Mononuclear cell (primary cell): ENCODE measurements around the gene TEX14. TPM values are rescaled to one million over a fixed set of nuclear protein-coding genes. Genes with fewer than 3 reads are reported as not detected.

Experiments used
- H3K27me3 ChIP-seq: 2 replicates; pipeline ENCODE4 v1.6.0; 2011; ENCODE audit warnings: low read length, control low read depth; ENCODE audit not compliant: insufficient read depth
- H3K4me1 ChIP-seq: 2 replicates; pipeline ENCODE4 v1.5.1; 2011; ENCODE audit warnings: mild to moderate bottlenecking, low read length, control low read depth; ENCODE audit not compliant: insufficient read depth
- H3K4me3 ChIP-seq: 2 replicates; pipeline ENCODE4 v1.5.1; 2011; ENCODE audit warnings: mild to moderate bottlenecking, low read length, moderate library complexity
- H3K9me3 ChIP-seq: 2 replicates; pipeline ENCODE4 v1.5.1; 2011; ENCODE audit warnings: low read depth, mild to moderate bottlenecking, control low read depth, low read length
- total RNA-seq: library from RNA; depleted of rRNA; stranded (reverse); fragments of >200 nt; gene quantifications from one replicate; pipeline ENCODE4 v1.2.3, GENCODE V29; 2012

The TEX14 gene, protein sequence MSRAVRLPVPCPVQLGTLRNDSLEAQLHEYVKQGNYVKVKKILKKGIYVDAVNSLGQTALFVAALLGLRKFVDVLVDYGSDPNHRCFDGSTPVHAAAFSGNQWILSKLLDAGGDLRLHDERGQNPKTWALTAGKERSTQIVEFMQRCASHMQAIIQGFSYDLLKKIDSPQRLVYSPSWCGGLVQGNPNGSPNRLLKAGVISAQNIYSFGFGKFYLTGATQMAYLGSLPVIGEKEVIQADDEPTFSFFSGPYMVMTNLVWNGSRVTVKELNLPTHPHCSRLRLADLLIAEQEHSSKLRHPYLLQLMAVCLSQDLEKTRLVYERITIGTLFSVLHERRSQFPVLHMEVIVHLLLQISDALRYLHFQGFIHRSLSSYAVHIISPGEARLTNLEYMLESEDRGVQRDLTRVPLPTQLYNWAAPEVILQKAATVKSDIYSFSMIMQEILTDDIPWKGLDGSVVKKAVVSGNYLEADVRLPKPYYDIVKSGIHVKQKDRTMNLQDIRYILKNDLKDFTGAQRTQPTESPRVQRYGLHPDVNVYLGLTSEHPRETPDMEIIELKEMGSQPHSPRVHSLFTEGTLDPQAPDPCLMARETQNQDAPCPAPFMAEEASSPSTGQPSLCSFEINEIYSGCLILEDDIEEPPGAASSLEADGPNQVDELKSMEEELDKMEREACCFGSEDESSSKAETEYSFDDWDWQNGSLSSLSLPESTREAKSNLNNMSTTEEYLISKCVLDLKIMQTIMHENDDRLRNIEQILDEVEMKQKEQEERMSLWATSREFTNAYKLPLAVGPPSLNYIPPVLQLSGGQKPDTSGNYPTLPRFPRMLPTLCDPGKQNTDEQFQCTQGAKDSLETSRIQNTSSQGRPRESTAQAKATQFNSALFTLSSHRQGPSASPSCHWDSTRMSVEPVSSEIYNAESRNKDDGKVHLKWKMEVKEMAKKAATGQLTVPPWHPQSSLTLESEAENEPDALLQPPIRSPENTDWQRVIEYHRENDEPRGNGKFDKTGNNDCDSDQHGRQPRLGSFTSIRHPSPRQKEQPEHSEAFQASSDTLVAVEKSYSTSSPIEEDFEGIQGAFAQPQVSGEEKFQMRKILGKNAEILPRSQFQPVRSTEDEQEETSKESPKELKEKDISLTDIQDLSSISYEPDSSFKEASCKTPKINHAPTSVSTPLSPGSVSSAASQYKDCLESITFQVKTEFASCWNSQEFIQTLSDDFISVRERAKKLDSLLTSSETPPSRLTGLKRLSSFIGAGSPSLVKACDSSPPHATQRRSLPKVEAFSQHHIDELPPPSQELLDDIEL (N-terminal part only)
- 0.31 TPM for total RNA-seq

DNA sequence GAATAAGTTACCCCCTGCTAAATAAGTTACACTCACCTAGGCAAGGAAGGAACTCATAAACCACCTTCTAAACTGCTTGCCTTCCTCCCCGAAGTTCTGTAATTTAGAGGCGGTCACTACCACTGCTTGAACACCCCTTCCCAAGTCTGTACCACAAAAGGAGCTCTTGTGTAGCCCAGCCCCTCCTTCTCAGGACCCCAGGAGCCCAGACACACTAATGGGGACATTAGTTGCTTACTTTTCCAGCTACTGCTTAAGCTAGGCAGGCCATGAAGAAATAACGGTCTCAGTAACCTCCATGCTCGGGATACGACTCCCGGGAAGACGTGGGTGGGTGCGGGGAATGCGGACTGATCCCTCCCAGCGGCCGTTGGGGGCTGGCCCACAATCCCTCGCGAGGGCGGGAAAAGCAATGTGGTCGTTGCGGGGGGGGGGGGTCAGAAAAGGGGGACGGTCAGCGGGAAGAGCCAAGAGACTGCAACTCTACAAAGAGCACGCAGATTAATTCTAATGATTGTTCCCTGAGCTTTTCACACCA, at the start of gene TEX14:
TSS of gene TEX14 (minus strand) at position 345 of the 538 bp plus-strand sequence. CDS start 40,044 bp downstream, outside the sequence.
- H3K27me3 ChIP-seq, result no peaks in the 10 kb centered on the region
- H3K9me3 ChIP-seq, result no peaks in the 10 kb centered on the region
- H3K4me3 ChIP-seq, result peak within 1 kb of the TSS; percentile 60
- H3K4me1 ChIP-seq, result peaks cover 18% of the 10 kb centered on the region

DNA sequence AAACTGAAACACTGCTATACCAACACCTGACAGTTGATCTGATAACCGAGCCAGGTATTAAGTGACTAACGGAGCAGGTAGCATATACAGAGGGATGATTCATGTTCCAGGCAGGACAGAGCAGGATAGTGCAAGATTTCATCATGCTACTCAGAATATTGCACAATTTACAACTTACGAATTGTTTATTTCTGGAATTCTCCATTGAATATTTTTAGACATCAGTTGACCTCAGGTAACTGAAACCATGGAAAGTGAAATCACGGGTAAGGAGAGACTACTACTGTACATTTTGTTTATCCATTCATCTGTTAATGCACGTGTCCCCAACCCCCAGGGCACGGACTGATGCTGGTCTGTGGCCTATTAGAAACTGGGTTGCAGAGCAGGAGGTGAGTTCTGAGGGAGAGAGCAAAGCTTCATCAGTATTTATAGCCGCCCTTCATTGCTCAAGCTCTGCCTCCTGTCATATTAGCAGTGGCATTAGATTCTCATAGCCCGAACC, 49.3 kb upstream of the TEX14 start:
- Histone ChIP-seq H3K27me3 (no peaks in the 10 kb centered on the region), H3K4me1 (no peaks in the 10 kb centered on the region), H3K4me3 (no peak overlapping the region), H3K9me3 (no peaks in the 10 kb centered on the region)

- H3K4me1 ChIP-seq, result no peaks in the 10 kb centered on the region
- no peak overlapping the region for H3K4me3 ChIP-seq
- no peaks in the 10 kb centered on the region for H3K9me3 ChIP-seq
- H3K27me3 ChIP-seq, result no peaks in the 10 kb centered on the region
These were observed 43.0 kb upstream of the TEX14 start for GRCh38 chr17:58734811-58735210.

DNA sequence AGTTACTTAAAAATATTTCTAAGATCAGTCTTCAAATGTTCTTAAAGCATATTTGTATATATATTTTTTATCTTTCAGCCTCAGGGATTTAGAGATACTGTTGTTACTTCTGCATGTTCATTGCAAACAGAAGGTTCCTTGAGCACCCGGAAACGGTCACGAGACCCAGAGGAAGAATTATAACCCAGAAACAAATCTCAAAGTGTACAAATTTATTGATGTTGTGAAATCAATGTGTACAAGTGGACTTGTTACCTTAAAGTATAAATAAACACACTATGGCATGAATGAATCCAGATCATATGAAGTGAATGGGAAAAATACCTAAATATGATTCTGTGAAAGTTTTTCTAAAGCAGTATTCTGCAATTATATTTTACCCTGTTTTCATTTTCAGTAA, 42.2 kb upstream of the TEX14 start:
- Histone ChIP-seq H3K9me3 (no peaks in the 10 kb centered on the region), H3K27me3 (no peaks in the 10 kb centered on the region), H3K4me1 (no peaks in the 10 kb centered on the region), H3K4me3 (no peak overlapping the region)

DNA sequence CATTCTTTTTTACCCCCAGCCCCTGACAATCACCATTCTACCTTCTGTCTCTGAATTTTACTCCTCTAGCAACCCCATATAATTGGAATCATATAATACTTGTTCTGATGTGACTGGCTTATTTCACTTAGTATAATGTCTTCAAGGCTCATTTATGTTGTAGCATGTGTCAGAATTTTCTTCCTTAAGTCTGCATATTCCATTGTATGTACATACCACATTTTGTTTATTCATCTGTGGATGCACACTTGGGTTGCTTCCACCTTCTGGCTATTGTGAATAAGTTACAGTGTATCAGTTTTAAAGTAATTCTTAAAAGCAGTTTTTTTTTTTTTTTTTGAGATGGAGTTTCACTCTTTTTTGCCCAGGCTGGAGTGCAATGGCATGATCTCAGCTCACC, 39.1 kb upstream of the TEX14 start:
- no peaks in the 10 kb centered on the region for H3K27me3 ChIP-seq
- no peak overlapping the region for H3K4me3 ChIP-seq
- no peaks in the 10 kb centered on the region for H3K4me1 ChIP-seq
- no peaks in the 10 kb centered on the region for H3K9me3 ChIP-seq

GRCh38 chr17:58728798-58729197, 37.0 kb upstream of the TEX14 start:
- no peaks in the 10 kb centered on the region for H3K27me3 ChIP-seq
- H3K4me3 ChIP-seq, result no peak overlapping the region
- H3K4me1 ChIP-seq, result no peaks in the 10 kb centered on the region
- no peaks in the 10 kb centered on the region for H3K9me3 ChIP-seq

DNA sequence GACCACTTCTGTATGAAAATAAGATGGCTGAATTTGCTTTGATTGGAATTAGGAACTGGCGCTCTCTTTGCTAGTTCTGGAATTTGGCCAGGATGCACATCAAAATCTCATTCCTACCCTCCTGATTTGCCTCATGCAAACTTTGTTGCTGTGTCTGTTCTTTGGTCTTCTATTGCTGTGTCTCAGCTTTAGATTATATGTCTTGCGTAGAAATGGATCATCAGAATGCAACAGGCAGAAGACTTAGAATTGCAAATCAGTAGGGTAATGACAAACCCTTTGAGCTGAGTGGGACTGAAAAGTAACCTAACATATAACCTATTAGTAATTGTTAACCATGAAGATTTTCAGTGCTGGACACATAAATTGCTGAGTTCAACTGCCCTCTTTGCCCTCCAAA, 30.9 kb upstream of the TEX14 start:
- H3K27me3 ChIP-seq, result no peaks in the 10 kb centered on the region

GRCh38 chr17:58722274-58722673, 30.4 kb upstream of the TEX14 start:
- no peaks in the 10 kb centered on the region for H3K4me1 ChIP-seq
- H3K4me3 ChIP-seq, result no peak overlapping the region
- H3K27me3 ChIP-seq, result no peaks in the 10 kb centered on the region
- no peaks in the 10 kb centered on the region for H3K9me3 ChIP-seq

More for the DNA sequence above, 30.9 kb upstream of the TEX14 start:
- no peak overlapping the region for H3K4me3 ChIP-seq
- no peaks in the 10 kb centered on the region for H3K4me1 ChIP-seq
- no peaks in the 10 kb centered on the region for H3K9me3 ChIP-seq

- H3K4me1 ChIP-seq, result no peaks in the 10 kb centered on the region
- H3K9me3 ChIP-seq, result no peaks in the 10 kb centered on the region
- no peaks in the 10 kb centered on the region for H3K27me3 ChIP-seq
- H3K4me3 ChIP-seq, result no peak overlapping the region
These were observed 19.2 kb upstream of the TEX14 start for GRCh38 chr17:58710948-58711552.

DNA sequence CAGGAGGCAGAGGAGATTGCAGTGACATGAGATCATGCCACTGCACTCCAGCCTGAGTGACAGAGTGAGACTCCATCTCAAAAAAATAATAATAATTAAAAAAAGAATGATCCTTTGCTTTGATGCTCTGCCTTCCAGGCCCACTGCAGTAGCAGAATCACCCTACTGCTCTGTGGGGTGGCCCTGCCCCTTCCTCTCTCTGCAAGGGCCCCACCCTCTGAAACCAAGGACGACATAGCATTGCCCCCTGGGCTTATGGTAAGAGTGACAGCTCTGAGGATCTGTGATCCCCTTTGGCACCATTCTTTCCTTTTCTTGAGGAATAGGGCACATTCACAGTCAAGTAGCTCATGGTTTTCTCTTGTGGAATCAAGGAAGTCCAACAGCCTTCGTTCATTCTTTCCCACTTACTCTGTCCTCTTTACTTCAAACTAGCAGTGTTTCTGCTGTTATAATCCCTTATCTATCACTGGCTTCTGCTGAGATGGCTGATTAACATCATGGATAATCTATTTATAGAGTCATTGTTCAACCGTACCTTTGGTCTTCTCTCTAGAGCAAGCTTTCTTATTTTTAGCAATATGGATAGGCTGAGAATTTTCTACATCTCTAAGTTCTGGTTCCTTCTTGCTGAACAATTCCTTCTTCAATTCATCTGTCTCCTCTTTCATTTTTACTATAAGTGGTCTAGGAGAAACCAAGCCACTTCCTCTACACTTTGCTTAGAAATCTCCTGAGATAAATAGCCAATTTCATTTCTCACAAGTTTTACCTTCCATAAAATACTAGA, 14.7 kb upstream of the TEX14 start:
- Histone ChIP-seq H3K27me3 (no peaks in the 10 kb centered on the region), H3K4me1 (no peaks in the 10 kb centered on the region), H3K4me3 (no peak overlapping the region), H3K9me3 (no peaks in the 10 kb centered on the region)

DNA sequence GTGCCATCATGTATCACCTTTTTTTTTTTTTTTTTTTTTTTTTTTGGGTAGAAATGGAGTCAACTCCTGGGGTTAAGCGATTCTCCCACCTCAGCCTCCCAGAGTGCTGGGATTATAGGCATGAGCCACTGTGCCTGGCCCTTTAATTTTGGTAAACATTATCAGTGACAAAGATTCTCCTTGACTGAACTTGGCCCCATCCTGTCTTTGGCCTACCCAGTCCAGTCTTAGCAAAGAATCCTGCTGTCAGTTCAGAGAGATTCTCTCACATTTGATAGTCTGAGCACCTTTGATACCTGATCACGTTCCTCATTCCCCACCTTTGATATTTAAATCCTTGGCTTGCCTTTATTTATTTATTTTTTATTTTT, 12.1 kb upstream of the TEX14 start:
- H3K27me3 ChIP-seq, result no peaks in the 10 kb centered on the region
- H3K4me3 ChIP-seq, result no peak overlapping the region
- H3K4me1 ChIP-seq, result no peaks in the 10 kb centered on the region
- H3K9me3 ChIP-seq, result no peaks in the 10 kb centered on the region

GRCh38 chr17:58703137-58703915, 11.5 kb upstream of the TEX14 start:
- Histone ChIP-seq H3K4me3 (no peak overlapping the region), H3K27me3 (no peaks in the 10 kb centered on the region), H3K9me3 (no peaks in the 10 kb centered on the region), H3K4me1 (no peaks in the 10 kb centered on the region)

DNA sequence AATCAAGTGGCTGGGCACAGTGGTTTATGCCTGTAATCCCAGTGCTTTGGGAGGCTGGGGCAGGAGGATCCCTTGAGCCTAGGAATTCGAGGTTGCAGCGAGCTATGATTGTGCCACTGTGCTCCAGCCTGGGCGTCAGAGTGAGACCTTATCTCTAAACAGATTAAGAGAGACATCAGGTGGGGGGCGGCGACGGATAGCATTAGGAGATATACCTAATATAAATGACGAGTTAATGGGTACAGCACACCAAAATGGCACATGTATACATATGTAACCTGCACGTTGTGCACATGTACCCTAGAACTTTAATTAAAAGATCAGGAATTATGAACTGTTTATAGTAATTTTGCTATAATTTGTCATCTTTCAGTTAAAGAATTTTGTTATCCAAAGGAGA, 10.9 kb upstream of the TEX14 start:
- Histone ChIP-seq H3K9me3 (no peaks in the 10 kb centered on the region), H3K27me3 (no peaks in the 10 kb centered on the region), H3K4me1 (no peaks in the 10 kb centered on the region), H3K4me3 (no peak overlapping the region)
